Astrocyte of the hippocampus (primary cell): ENCODE data around the gene ITPA.

Experiments
- DNase-seq: peaks from one replicate; pipeline ENCODE4 v3.0.0; 2011; ENCODE audit warnings: low read depth, low spot score

The ITPA gene

GRCh38 chr20:3227936-3228749 is 18.8 kb downstream of the ITPA start:
- DNase-seq, result no peak

GRCh38 chr20:3228750-3229032 is 19.4 kb downstream of the ITPA start:
- no peak for DNase-seq

- no peak for DNase-seq
Observed at GRCh38 chr20:3229158-3229557, 19.9 kb downstream of the ITPA start.

- no peak for DNase-seq
Observed at GRCh38 chr20:3229798-3230197, 20.5 kb downstream of the ITPA start.

- no peak for DNase-seq
Observed at GRCh38 chr20:3231116-3231515, 21.8 kb downstream of the ITPA start.

GRCh38 chr20:3231889-3232588 is 22.7 kb downstream of the ITPA start:
- no peak for DNase-seq

GRCh38 chr20:3233131-3233990 is 24.1 kb downstream of the ITPA start:
- DNase-seq, result no peak

- no peak for DNase-seq
Observed at GRCh38 chr20:3233991-3234498, 24.7 kb downstream of the ITPA start.

- peak; percentile 34 for DNase-seq
Observed at GRCh38 chr20:3235666-3236324, 26.5 kb downstream of the ITPA start.

GRCh38 chr20:3237011-3237957 is 28.0 kb downstream of the ITPA start:
- DNase-seq, result no peak

GRCh38 chr20:3237958-3238615 is 28.8 kb downstream of the ITPA start:
- no peak for DNase-seq

- DNase-seq, result peak; percentile 67
Observed at GRCh38 chr20:3238616-3239025, 29.3 kb downstream of the ITPA start.

GRCh38 chr20:3239026-3239866 is 29.9 kb downstream of the ITPA start, which contains the start of gene SLC4A11:
Gene SLC4A11 (minus strand): TSS chr20:3239190. CDS start chr20:3239137, 53 bp downstream.
- peak; percentile 76 for DNase-seq

- DNase-seq, result peak; percentile 54
Observed at GRCh38 chr20:3239867-3240775, 30.8 kb downstream of the ITPA start.

- DNase-seq, result no peak
Observed at GRCh38 chr20:3240776-3241363, 31.6 kb downstream of the ITPA start.

GRCh38 chr20:3242172-3242692 is 32.9 kb downstream of the ITPA start:
- no peak for DNase-seq

GRCh38 chr20:3243718-3244358 is 34.5 kb downstream of the ITPA start:
- no peak for DNase-seq
